Measurements from ENCODE around the gene DENND2A.

Gene DENND2A

GRCh38 chr7:140684066-140684950 lies 43.7 kb upstream of the DENND2A start:
- no peak overlapping the region for H3K4me3 ChIP-seq (ENCODE audit: low read length)
- no peak for TF ChIP-seq CTCF (conservative IDR thresholded peaks at IDR 0.05; ENCODE audit: low read length)
- no peak for DNase-seq (ENCODE audit: low read depth)

- no peak for DNase-seq (ENCODE audit: low read depth)
- no peak overlapping the region for H3K4me3 ChIP-seq (ENCODE audit: low read length)
- TF ChIP-seq CTCF (conservative IDR thresholded peaks at IDR 0.05; ENCODE audit: low read length) = no peak
Measured at GRCh38 chr7:140683657-140684056, 43.0 kb upstream of the DENND2A start.

GRCh38 chr7:140681766-140682165 lies 41.2 kb upstream of the DENND2A start:
- no peak for TF ChIP-seq CTCF (conservative IDR thresholded peaks at IDR 0.05; ENCODE audit: low read length)
- no peak for DNase-seq (ENCODE audit: low read depth)
- H3K4me3 ChIP-seq (ENCODE audit: low read length) = no peak overlapping the region

- TF ChIP-seq CTCF (conservative IDR thresholded peaks at IDR 0.05; ENCODE audit: low read length) = no peak
- DNase-seq (ENCODE audit: low read depth) = no peak
- no peak overlapping the region for H3K4me3 ChIP-seq (ENCODE audit: low read length)
Measured at GRCh38 chr7:140680886-140681285, 40.3 kb upstream of the DENND2A start.

- DNase-seq (ENCODE audit: low read depth) = no peak
- H3K4me3 ChIP-seq (ENCODE audit: low read length) = no peak overlapping the region
- no peak for TF ChIP-seq CTCF (conservative IDR thresholded peaks at IDR 0.05; ENCODE audit: low read length)
Measured at GRCh38 chr7:140679186-140679585, 38.6 kb upstream of the DENND2A start.

GRCh38 chr7:140678816-140679130 lies 38.2 kb upstream of the DENND2A start:
- no peak overlapping the region for H3K4me3 ChIP-seq (ENCODE audit: low read length)
- no peak for DNase-seq (ENCODE audit: low read depth)
- TF ChIP-seq CTCF (conservative IDR thresholded peaks at IDR 0.05; ENCODE audit: low read length) = no peak

GRCh38 chr7:140678081-140678815 lies 37.6 kb upstream of the DENND2A start:
- no peak overlapping the region for H3K4me3 ChIP-seq (ENCODE audit: low read length)
- DNase-seq (ENCODE audit: low read depth) = no peak
- TF ChIP-seq CTCF (conservative IDR thresholded peaks at IDR 0.05; ENCODE audit: low read length) = no peak
